Activated naive CD8-positive, alpha-beta T cell treated with anti-CD3 and anti-CD28 coated beads, Interleukin-2, amount 50 U/mL, for 24 hours (primary cell): ENCODE measurements around the gene FGF18.
"Not testable (repeated sequence)": the region's sequence is repeated elsewhere in the genome, so short reads cannot be mapped to it uniquely, and the experiment has no call there.

ENCODE experiments used
- ATAC-seq: fragments of 150-1000 bp; cut with Tn5 transposase; one replicate; pipeline ENCODE4 v1.10.0; 2021
- DNase-seq: peaks from one replicate; pipeline ENCODE4 v3.0.0; 2021
- H3K27ac Mint-ChIP-seq: one replicate; pipeline ENCODE4 v1.8.0; 2021; ENCODE audit warnings: mild to moderate bottlenecking, mixed read lengths
- H3K27me3 Mint-ChIP-seq: one replicate; pipeline ENCODE4 v1.8.0; 2021; ENCODE audit warnings: mixed read lengths
- H3K36me3 Mint-ChIP-seq: one replicate; pipeline ENCODE4 v1.8.0; 2021; ENCODE audit warnings: low read depth, mixed read lengths
- H3K4me1 Mint-ChIP-seq: one replicate; pipeline ENCODE4 v1.8.0; 2021; ENCODE audit warnings: mixed read lengths
- H3K4me3 Mint-ChIP-seq: one replicate; pipeline ENCODE4 v1.8.0; 2021; ENCODE audit warnings: mild to moderate bottlenecking, moderate library complexity, mixed read lengths
- H3K9me3 Mint-ChIP-seq: one replicate; pipeline ENCODE4 v1.8.0; 2021; ENCODE audit warnings: mixed read lengths

Gene FGF18

DNA sequence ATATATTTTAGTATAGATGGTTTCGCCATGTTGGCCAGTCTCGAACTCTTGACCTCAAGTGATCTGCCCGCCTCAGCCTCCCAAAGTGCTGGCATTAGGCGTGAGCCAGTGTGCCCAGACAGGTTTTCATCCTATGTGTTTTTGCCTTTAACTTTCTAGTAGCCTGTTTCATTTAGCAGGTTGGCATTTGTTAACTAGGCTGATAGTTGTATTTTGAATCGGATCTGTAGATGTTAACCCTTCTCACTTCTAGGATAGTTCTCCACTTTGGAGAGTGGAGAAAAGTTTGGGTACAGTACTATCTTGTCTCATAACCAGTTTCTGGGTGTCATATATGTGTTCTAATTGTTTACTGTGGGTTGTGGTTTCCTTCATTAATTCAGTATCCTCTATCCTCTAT, 7.3 kb upstream of the FGF18 start:
- H3K4me1 Mint-ChIP-seq: peaks cover 21% of the 10 kb centered on the region
- no peaks in the 10 kb centered on the region for H3K9me3 Mint-ChIP-seq
- H3K36me3 Mint-ChIP-seq: peaks cover 61% of the 10 kb centered on the region
- no peak overlapping the region for H3K4me3 Mint-ChIP-seq
- H3K27ac Mint-ChIP-seq: peak overlapping the region; percentile 27
- DNase-seq (no peak), ATAC-seq (no peak)
- H3K27me3 Mint-ChIP-seq: no peaks in the 10 kb centered on the region

DNA sequence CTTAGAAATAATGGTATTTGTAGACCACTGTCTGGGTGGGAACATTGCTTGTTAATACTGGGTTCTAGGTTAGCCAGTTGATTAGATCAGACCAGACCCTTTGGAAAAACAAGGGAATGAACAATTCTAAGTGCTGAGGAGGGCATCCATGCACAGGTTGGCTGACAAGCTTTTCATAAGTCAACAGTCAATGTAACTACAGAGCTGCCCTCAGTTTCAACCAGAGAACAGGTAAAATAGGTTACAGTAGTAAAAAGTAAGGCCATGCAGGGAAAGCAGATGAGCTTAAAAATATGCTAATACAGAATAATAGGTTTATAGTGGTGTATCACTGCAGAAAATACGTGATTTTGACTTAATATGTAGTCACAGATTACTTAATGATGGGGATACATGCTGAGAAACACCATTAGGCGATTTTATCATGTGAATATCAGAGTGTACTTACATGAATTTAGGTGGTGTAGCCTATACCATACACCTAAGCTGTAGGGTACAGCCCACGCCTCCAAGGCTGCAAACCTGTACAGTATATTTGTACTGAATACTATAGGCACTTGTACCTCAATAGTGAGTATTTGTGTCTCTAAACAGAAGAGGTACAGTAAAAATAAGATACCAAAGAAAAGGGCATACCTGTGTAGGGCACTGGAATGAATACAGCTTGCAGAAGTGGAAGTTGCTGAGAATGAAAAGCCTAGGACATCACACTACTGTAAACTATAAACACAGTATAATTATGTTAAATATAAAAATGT, 6.1 kb upstream of the FGF18 start:
- peaks cover 49% of the 10 kb centered on the region for H3K36me3 Mint-ChIP-seq
- peaks cover 11% of the 10 kb centered on the region for H3K4me1 Mint-ChIP-seq
- DNase-seq (no peak), ATAC-seq (peak; percentile 25)
- no peak overlapping the region for H3K4me3 Mint-ChIP-seq
- H3K9me3 Mint-ChIP-seq: no peaks in the 10 kb centered on the region
- no peak overlapping the region for H3K27ac Mint-ChIP-seq
- no peaks in the 10 kb centered on the region for H3K27me3 Mint-ChIP-seq

DNA sequence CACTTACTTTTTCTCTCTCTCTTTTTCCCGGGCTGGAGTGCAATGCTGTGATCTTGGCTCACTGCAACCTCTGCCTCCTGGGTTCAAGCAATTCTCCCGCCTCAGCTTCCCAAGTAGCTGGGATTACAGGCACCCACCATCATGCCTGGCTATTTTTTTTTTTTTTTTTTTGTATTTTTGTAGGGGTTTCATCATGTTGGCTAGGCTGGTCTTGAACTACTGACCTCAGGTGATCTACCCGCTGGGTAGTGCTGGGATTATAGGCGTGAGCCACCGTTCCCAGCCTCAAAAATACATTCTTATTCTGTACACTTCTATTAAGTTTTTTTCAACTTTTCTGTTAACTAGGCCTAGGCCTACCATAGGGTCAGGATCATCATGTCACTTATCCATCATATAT, 5.5 kb upstream of the FGF18 start:
- ATAC-seq: peak; percentile 5
- H3K36me3 Mint-ChIP-seq: peaks cover 44% of the 10 kb centered on the region
- not testable (repeated sequence) for H3K4me3 Mint-ChIP-seq, H3K27ac Mint-ChIP-seq, H3K27me3 Mint-ChIP-seq, H3K9me3 Mint-ChIP-seq, DNase-seq
- H3K4me1 Mint-ChIP-seq: peaks cover 12% of the 10 kb centered on the region

GRCh38 chr5:171415115-171415730, 4.2 kb upstream of the FGF18 start:
- Mint-ChIP-seq H3K4me1 (peaks cover 11% of the 10 kb centered on the region), H3K27ac (no peak overlapping the region), H3K36me3 (peaks cover 32% of the 10 kb centered on the region), H3K27me3 (peaks cover 2% of the 10 kb centered on the region), H3K4me3 (no peak overlapping the region), H3K9me3 (no peaks in the 10 kb centered on the region)
- ATAC-seq (no peak), DNase-seq (no peak)

GRCh38 chr5:171416160-171417049, 3.0 kb upstream of the FGF18 start:
- Mint-ChIP-seq H3K9me3 (no peaks in the 10 kb centered on the region), H3K36me3 (peaks cover 20% of the 10 kb centered on the region), H3K4me1 (peaks cover 16% of the 10 kb centered on the region), H3K27me3 (peaks cover 11% of the 10 kb centered on the region), H3K4me3 (no peak overlapping the region), H3K27ac (no peak overlapping the region)
- no peak for DNase-seq
- no peak for ATAC-seq

DNA sequence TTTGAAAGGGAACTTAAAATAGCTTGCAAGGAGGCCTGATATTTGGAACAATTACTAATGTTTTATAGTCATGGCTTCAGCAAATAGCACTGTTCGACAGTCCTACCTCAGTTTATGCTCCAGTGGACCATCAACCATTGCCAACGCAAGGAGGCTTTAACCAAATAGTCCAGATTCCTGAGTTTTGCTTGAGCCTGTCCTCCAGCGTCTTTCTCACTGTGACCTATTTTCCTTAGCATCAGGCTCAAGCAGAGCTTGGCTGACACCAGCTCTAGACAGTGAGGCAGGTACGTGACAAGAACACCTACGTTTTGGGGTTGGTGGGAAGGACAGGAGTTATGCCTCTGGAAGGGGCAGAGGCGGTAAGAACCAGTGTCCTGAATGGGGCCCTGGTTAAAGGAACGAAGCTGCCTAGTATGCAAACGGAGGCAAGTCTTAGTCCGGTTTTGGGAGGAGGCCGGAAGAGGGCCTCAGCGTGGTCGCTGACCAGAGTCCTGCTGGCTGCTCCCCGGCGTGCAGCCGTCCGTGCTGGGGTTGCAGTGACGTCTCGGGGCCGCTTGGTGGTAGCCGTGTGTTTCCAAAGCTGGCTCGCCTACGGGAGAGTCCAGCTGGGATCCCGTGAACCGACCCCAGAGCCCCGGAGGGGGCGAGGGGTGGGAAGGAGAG, 998 bp upstream of the FGF18 start:
- Mint-ChIP-seq H3K36me3 (peaks cover 2% of the 10 kb centered on the region), H3K27me3 (peaks cover 18% of the 10 kb centered on the region), H3K4me1 (peaks cover 12% of the 10 kb centered on the region), H3K9me3 (no peaks in the 10 kb centered on the region), H3K27ac (no peak overlapping the region), H3K4me3 (peak overlapping the region; percentile 58)
- DNase-seq (peak; percentile 72), ATAC-seq (peak; percentile 44)

DNA sequence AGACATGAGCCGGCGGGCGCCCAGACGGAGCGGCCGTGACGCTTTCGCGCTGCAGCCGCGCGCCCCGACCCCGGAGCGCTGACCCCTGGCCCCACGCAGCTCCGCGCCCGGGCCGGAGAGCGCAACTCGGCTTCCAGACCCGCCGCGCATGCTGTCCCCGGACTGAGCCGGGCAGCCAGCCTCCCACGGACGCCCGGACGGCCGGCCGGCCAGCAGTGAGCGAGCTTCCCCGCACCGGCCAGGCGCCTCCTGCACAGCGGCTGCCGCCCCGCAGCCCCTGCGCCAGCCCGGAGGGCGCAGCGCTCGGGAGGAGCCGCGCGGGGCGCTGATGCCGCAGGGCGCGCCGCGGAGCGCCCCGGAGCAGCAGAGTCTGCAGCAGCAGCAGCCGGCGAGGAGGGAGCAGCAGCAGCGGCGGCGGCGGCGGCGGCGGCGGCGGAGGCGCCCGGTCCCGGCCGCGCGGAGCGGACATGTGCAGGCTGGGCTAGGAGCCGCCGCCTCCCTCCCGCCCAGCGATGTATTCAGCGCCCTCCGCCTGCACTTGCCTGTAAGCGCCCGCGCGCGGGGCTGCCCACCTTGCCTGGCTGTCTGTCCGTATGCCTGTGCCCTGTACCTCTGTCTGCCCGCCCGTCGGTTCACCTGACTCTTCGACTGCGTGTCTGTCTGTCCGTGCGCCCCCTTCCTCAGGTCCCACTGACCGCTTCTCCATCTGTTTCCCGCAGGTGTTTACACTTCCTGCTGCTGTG, 412 bp downstream of the FGF18 start:
- Mint-ChIP-seq H3K36me3 (no peaks in the 10 kb centered on the region), H3K27me3 (peaks cover 22% of the 10 kb centered on the region), H3K27ac (no peak overlapping the region), H3K4me3 (peak overlapping the region; percentile 69), H3K4me1 (peaks cover 12% of the 10 kb centered on the region), H3K9me3 (no peaks in the 10 kb centered on the region)
- ATAC-seq (peak; percentile 44), DNase-seq (peak; percentile 31)

GRCh38 chr5:171420431-171421241, 1.2 kb downstream of the FGF18 start:
- no peak for ATAC-seq
- DNase-seq: no peak
- Mint-ChIP-seq H3K27me3 (peaks cover 22% of the 10 kb centered on the region), H3K9me3 (no peaks in the 10 kb centered on the region), H3K27ac (no peak overlapping the region), H3K4me1 (peaks cover 12% of the 10 kb centered on the region), H3K36me3 (no peaks in the 10 kb centered on the region), H3K4me3 (peak overlapping the region; percentile 69)

- Mint-ChIP-seq H3K9me3 (no peaks in the 10 kb centered on the region), H3K27me3 (peaks cover 22% of the 10 kb centered on the region), H3K4me1 (peaks cover 12% of the 10 kb centered on the region), H3K36me3 (no peaks in the 10 kb centered on the region), H3K27ac (no peak overlapping the region), H3K4me3 (no peak overlapping the region)
- ATAC-seq: no peak
- no peak for DNase-seq
Observed at GRCh38 chr5:171421331-171422262, 2.1 kb downstream of the FGF18 start.

DNA sequence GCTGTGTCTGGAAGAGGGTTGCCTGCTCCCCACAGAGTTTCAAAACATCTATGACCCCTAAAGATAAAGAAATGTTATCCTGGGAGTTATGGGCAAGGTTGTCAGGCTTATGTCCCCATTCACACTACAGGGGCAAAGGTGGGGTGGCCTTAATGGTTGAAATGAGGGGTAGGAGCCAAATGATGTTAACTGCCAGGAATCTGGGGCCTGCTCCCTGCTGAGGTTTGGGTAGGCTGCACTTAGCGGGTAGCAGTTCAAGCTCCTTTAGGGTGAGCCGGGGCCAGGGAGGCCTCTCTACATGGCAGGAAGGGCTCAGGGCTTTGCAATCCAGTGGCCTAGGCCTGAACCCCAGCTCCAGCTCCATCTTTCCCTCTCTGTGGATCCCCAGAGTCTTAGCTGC, 3.0 kb downstream of the FGF18 start:
- H3K27ac Mint-ChIP-seq: no peak overlapping the region
- ATAC-seq: no peak
- H3K4me3 Mint-ChIP-seq: no peak overlapping the region
- peaks cover 12% of the 10 kb centered on the region for H3K4me1 Mint-ChIP-seq
- H3K36me3 Mint-ChIP-seq: no peaks in the 10 kb centered on the region
- H3K9me3 Mint-ChIP-seq: no peaks in the 10 kb centered on the region
- no peak for DNase-seq
- H3K27me3 Mint-ChIP-seq: peaks cover 22% of the 10 kb centered on the region

- ATAC-seq (no peak), DNase-seq (no peak)
- Mint-ChIP-seq H3K4me1 (peaks cover 12% of the 10 kb centered on the region), H3K27me3 (peaks cover 22% of the 10 kb centered on the region), H3K36me3 (no peaks in the 10 kb centered on the region), H3K9me3 (no peaks in the 10 kb centered on the region), H3K27ac (no peak overlapping the region), H3K4me3 (no peak overlapping the region)
Observed at GRCh38 chr5:171422902-171423663, 3.6 kb downstream of the FGF18 start.

DNA sequence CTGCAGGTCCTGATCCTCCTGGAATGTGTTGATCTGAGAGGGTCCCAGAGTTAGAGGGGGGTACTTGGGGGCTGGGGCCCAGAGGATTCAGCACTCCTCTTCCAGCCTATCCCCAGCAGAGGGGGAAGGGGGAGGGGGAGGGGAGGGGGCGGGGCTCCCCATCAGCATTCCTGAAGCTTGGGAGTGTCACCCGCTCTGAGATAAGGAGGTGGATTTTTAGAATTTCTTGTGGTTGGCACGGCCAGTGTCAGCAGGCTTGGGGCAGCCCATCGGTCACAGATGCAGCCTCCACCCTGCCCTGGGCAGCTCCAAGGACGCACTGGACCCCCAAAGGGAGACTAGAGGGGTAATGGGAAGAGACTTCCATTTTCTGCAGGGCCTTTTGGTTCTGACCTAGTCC, 5.3 kb downstream of the FGF18 start:
- peaks cover 22% of the 10 kb centered on the region for H3K27me3 Mint-ChIP-seq
- peaks cover 7% of the 10 kb centered on the region for H3K4me1 Mint-ChIP-seq
- ATAC-seq (no peak), DNase-seq (no peak)
- H3K4me3 Mint-ChIP-seq: no peak overlapping the region
- no peaks in the 10 kb centered on the region for H3K9me3 Mint-ChIP-seq
- no peak overlapping the region for H3K27ac Mint-ChIP-seq
- no peaks in the 10 kb centered on the region for H3K36me3 Mint-ChIP-seq
